GM13976 (cell line): ENCODE results near the gene RRBP1.
"Not testable (repeated sequence)": the region's sequence is repeated elsewhere in the genome, so short reads cannot be mapped to it uniquely, and the experiment has no call there.

Experiments
- DNase-seq: peaks from one replicate; pipeline ENCODE4 v3.0.0; 2012; ENCODE audit warnings: low spot score
- in situ Hi-C: fragments of 300-500 bp; cut with MboI; formaldehyde crosslinking; loops from one replicate; pipeline ENCODE4 v1.12.0; 2022; ENCODE audit warnings: low sequenced_read_pairs, mixed read lengths, inconsistent platforms; ENCODE audit not compliant: unreplicated experiment
- TF ChIP-seq, protein P1 (sequence below): IDR thresholded peaks from 2 replicates; pipeline ENCODE4 v1.5.1; 2012; ENCODE audit warnings: borderline replicate concordance, mild to moderate bottlenecking; ENCODE audit not compliant: insufficient read depth; ENCODE audit errors: extremely low read depth, missing control alignments, control extremely low read depth

The RRBP1 gene

DNA sequence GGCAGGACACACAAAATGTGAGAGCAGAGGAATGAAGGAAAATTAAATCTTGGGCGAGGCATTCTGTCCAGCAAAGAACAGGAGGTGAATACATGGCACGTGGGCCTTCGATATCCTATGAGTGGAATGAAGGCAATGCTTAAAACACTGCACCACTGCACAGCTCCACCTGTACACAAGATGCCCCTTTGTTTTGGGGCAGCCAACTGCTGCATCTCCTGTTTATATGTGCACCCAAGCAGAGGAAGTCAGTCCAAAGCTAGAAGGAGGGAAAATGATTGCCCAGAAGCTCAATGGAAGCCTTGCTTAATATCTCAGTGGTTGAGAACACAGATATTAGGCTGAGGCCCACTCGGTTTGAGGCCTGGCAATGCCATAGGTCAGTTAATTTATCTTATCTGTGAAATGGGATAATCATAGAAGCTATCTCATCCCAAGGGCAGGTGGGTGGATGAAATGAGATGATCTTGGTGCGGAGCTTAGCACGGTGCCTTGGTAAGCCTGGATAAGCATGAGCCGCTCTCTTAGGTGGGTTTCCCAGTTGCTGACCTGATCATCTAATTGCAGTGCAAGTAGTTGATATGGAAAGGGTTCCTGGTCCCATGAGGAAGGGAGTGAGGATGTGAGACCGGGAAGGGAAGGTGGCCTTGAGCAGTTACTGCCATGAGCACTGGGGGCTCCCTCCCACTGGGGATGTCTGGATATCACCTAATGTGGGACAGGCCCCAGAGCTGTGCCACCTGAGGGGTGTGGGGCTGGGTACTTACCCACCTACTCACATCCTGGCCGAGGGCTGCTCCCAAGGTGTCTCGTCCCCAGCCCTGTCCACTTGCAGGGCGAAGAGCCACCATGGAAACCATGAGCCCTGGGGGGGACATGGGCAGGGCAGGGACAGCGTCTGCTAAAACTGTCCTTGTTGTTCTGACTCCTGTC lies 27.6 kb upstream of the RRBP1 start:
- DNase-seq = no peak
- in situ Hi-C loops = no loop called here
- TF ChIP-seq, protein P1, sequence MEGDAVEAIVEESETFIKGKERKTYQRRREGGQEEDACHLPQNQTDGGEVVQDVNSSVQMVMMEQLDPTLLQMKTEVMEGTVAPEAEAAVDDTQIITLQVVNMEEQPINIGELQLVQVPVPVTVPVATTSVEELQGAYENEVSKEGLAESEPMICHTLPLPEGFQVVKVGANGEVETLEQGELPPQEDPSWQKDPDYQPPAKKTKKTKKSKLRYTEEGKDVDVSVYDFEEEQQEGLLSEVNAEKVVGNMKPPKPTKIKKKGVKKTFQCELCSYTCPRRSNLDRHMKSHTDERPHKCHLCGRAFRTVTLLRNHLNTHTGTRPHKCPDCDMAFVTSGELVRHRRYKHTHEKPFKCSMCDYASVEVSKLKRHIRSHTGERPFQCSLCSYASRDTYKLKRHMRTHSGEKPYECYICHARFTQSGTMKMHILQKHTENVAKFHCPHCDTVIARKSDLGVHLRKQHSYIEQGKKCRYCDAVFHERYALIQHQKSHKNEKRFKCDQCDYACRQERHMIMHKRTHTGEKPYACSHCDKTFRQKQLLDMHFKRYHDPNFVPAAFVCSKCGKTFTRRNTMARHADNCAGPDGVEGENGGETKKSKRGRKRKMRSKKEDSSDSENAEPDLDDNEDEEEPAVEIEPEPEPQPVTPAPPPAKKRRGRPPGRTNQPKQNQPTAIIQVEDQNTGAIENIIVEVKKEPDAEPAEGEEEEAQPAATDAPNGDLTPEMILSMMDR = no peak

- DNase-seq = no peak
- TF ChIP-seq, protein P1 = no peak
- in situ Hi-C loops = no loop called here
Measured at GRCh38 chr20:17708675-17709360, 26.8 kb upstream of the RRBP1 start.

DNA sequence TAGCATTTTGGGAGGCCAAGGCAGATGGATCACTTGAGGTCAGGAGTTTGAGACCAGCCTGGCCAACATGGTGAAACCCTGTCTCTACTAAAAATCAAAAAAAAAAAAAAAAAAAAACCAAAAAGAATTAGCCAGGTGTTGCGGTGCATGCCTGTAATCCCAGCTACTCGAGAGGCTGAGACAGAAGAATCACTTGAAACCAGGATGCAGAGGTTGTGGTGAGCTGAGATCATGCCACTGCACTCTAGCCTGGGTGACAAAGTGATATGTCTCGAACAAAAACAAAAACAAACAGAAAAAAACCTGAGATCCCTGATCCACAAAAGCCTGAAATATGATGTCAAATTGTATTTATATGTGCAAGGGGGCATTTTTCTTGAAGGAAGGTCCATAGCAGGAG lies 25.9 kb upstream of the RRBP1 start:
- DNase-seq, in situ Hi-C loops: not testable (repeated sequence)

DNA sequence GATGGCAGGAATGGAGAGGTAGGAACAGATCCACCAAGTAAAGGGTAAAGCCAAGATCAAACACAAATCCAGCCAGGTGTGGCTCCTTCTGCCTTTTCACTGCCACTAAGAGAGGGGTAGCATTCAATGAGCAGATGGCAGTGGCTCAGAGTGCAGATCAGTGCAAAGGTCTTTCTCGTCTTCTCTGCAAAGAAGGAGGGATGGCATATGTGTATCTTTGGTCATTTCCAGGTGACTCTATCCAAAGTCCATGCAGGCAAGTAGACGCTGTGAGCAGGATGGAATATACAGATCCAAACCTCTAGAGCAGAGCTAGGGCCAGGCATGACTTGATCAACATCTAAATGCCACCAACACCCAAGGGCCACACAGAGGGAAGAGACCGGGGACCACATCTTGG lies 24.6 kb upstream of the RRBP1 start:
- TF ChIP-seq, protein P1 = no peak
- DNase-seq = no peak
- in situ Hi-C loops = no loop called here

GRCh38 chr20:17705916-17706315 lies 23.9 kb upstream of the RRBP1 start:
- TF ChIP-seq, protein P1 = no peak
- DNase-seq = no peak
- in situ Hi-C loops = no loop called here

GRCh38 chr20:17704589-17705317 lies 22.7 kb upstream of the RRBP1 start:
- DNase-seq = no peak
- in situ Hi-C loops = no loop called here
- TF ChIP-seq, protein P1 = no peak
